Endodermal cell (in vitro differentiated cells): ENCODE results near the gene OR52A5. TPM values are rescaled to one million over a fixed set of nuclear protein-coding genes. Genes with fewer than 3 reads are reported as not detected.

Experiments
- DNase-seq: peaks from one replicate; pipeline ENCODE4 v3.0.0-alpha.2; 2017
- H3K27ac ChIP-seq: 2 replicates; pipeline ENCODE4 v1.5.1; 2013; ENCODE audit warnings: mild to moderate bottlenecking, low read depth, low read length, moderate library complexity
- H3K27me3 ChIP-seq: 2 replicates; pipeline ENCODE4 v1.6.1; 2013; ENCODE audit warnings: mild to moderate bottlenecking, low read length, moderate library complexity; ENCODE audit not compliant: insufficient read depth, control insufficient read depth, poor library complexity, severe bottlenecking
- H3K36me3 ChIP-seq: 2 replicates; pipeline ENCODE4 v1.7.0; 2013; ENCODE audit warnings: mild to moderate bottlenecking, low read length, moderate library complexity; ENCODE audit not compliant: control insufficient read depth, insufficient read depth
- H3K4me1 ChIP-seq: one replicate; pipeline ENCODE4 v1.7.0; 2013; ENCODE audit warnings: low read length; ENCODE audit not compliant: control insufficient read depth, insufficient read depth
- H3K4me3 ChIP-seq: 2 replicates; pipeline ENCODE4 v1.5.1; 2013; ENCODE audit warnings: mild to moderate bottlenecking, low read length, moderate library complexity
- H3K9ac ChIP-seq: 2 replicates; pipeline ENCODE4 v1.6.1; 2013; ENCODE audit warnings: mild to moderate bottlenecking, low read length, moderate library complexity; ENCODE audit not compliant: poor library complexity, severe bottlenecking; ENCODE audit errors: extremely low read depth
- H3K9me3 ChIP-seq: 2 replicates; pipeline ENCODE4 v1.6.1; 2013; ENCODE audit warnings: mild to moderate bottlenecking, low read length, moderate library complexity; ENCODE audit not compliant: control insufficient read depth
- H3K27ac Mint-ChIP-seq: 2 replicates; pipeline ENCODE4 v1.8.0; 2020; ENCODE audit warnings: mixed read lengths
- H3K27me3 Mint-ChIP-seq: 2 replicates; pipeline ENCODE4 v1.8.0; 2021; ENCODE audit warnings: mild to moderate bottlenecking, mixed read lengths; ENCODE audit not compliant: insufficient read depth
- H3K36me3 Mint-ChIP-seq: 2 replicates; pipeline ENCODE4 v1.8.0; 2020; ENCODE audit warnings: low read depth, mixed read lengths
- H3K4me1 Mint-ChIP-seq: 2 replicates; pipeline ENCODE4 v1.8.0; 2020; ENCODE audit warnings: mixed read lengths
- H3K4me3 Mint-ChIP-seq: 2 replicates; pipeline ENCODE4 v1.8.0; 2020; ENCODE audit warnings: mild to moderate bottlenecking, moderate library complexity, mixed read lengths
- H3K9me3 Mint-ChIP-seq: 2 replicates; pipeline ENCODE4 v1.8.0; 2020; ENCODE audit warnings: mild to moderate bottlenecking, mixed read lengths
- CTCF ChIP-seq: fragments of 200-600 bp; sonication (generic); conservative IDR thresholded peaks from 2 replicates; pipeline ENCODE4 v1.5.0; 2021; ENCODE audit warnings: antibody characterized with exemption, mild to moderate bottlenecking
- WGBS, 2 experiments: methylation state at CpG; one replicate each; pipeline versions ENCODE4 v1.1.5 to v1.1.7; 2013; ENCODE audit warnings: missing lambda C conversion rate in 2 of 2, mixed read lengths in 1 of 2; ENCODE audit not compliant: insufficient coverage in 1 of 2, insufficient read length in 1 of 2; 5-methylcytosine and 5-hydroxymethylcytosine counted together
- long read RNA-seq, 4 experiments: library from polyadenylated mRNA in 2 of 4; library from RNA in 1 of 4; library from capped mRNA in 1 of 4; stranded (forward) in 3 of 4; unstranded in 1 of 4; transcript quantifications; one replicate each; pipeline ENCODE4 v2.0.0, GENCODE V29; 2020 to 2021; ENCODE audit warnings: inconsistent platforms in 1 of 4
- polyA plus RNA-seq, 2 experiments: library from polyadenylated mRNA; stranded (reverse); fragments of 50-300 nt; gene quantifications; one replicate each; pipeline ENCODE4 v1.2.3, GENCODE V29; 2013
- total RNA-seq, 2 donors: library from RNA; stranded (reverse); fragmentation: NEBNext Ultra II Directional in 1 of 2; extraction: Animal tissue kit (Norgen Biotek cat#: 25700) in 1 of 2; gene quantifications; 2 replicates in 1 of 2; 3 replicates in 1 of 2; pipeline ENCODE4 v1.2.1, GENCODE V29; 2021

The OR52A5 gene
- under 1 TPM; 0.13 to 0.15 TPM for total RNA-seq
- not detected for polyA plus RNA-seq (2013, experiment 1 of 2)
- polyA plus RNA-seq (2013, experiment 2 of 2): not detected
- long read RNA-seq, experiment 1: 0 reads
- long read RNA-seq, experiment 2, partial matches to known transcripts: 0 of 1 reads
- long read RNA-seq, experiment 2, other reads (novel, unspliced or antisense): 1 of 1 reads
- long read RNA-seq, experiment 3: 0 reads
- long read RNA-seq, experiment 4: 0 reads

DNA sequence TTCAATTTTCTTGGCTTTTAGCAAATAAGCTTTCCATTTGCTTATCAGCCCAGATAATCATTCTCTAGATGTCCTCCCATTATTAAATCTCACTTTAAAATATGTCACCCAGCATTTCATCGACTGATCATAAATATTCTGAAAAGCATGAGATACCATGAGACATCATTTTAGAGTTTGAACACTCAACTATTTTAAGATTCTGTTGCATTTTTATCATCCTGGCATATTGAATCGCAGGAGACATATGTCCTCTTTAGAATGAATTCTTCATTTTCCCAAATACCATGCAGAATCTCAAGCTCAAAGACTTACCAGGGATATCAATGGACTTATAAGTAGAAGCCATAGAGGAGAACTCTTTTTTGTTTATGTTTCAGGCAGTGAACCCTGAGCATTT is at the start of gene OR52A5:
TSS of gene OR52A5 (minus strand) at position 361 of the 400 bp plus-strand sequence. CDS start 5,714 bp downstream, outside the sequence.
- Histone ChIP-seq H3K4me1 (peaks cover 4% of the 10 kb centered on the region), H3K36me3 (no peaks in the 10 kb centered on the region), H3K9ac (no peak within 1 kb of the TSS), H3K27ac (no peak within 1 kb of the TSS), H3K27me3 (no peaks in the 10 kb centered on the region), H3K9me3 (no peaks in the 10 kb centered on the region), H3K4me3 (no peak within 1 kb of the TSS)
- 92 to 97% methylated on average over 2 of the region's 2 CpGs for WGBS, 2 experiments
- TF ChIP-seq CTCF: no peak
- Mint-ChIP-seq H3K27me3 (no peaks in the 10 kb centered on the region), H3K9me3 (no peaks in the 10 kb centered on the region), H3K4me1 (peaks cover 25% of the 10 kb centered on the region), H3K4me3 (no peak within 1 kb of the TSS), H3K27ac (no peak within 1 kb of the TSS), H3K36me3 (no peaks in the 10 kb centered on the region)
- DNase-seq: no peak

DNA sequence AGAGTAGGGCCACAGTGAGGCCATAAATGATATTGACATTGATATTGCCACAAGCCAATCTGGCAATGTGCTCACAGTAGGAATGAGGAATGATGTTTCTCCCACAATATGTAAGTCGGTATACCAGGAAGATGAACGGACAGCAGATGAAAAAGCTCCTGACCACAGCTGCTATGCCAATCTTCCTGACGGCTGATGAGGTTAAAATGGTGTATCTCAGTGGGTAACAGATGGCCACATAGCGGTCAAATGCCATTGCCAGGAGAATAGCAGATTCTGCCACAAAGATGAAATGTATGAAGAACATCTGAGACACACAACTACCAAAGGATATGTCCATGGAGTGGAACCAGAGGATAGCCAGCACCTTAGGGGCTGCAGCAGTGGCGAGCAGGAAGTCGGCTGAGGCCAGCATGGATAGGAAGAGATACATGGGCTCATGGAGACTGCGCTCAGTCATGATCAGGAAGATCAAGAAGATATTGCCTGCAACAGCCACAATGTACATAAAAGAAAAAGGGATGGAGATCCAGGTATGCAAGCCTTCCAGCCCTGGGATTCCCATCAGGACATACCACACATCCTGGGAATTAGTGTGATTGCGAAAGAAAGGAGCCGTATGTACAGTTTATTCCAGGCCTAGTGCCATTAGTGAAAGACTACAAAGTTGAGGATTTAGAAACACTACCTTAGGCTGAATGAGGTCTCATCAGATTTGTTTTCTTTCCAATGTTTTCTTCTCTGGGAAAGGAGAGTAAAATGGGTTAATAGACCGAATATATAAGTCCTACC is 40.1 kb upstream of the OR52A5 start:
- Histone ChIP-seq H3K4me1 (no peaks in the 10 kb centered on the region), H3K36me3 (no peaks in the 10 kb centered on the region), H3K27ac (no peak overlapping the region), H3K9me3 (no peaks in the 10 kb centered on the region), H3K27me3 (no peaks in the 10 kb centered on the region), H3K4me3 (no peak overlapping the region), H3K9ac (no peak overlapping the region)
- no peaks in the 10 kb centered on the region for H3K27me3 Mint-ChIP-seq
- no peak for DNase-seq
- TF ChIP-seq CTCF: no peak
- H3K36me3 Mint-ChIP-seq: no peaks in the 10 kb centered on the region
- 85 to 86% methylated on average over 7 to 9 of the region's 10 CpGs for WGBS, 2 experiments
- H3K4me1 Mint-ChIP-seq: peaks cover 2% of the 10 kb centered on the region
- H3K9me3 Mint-ChIP-seq: peaks cover 5% of the 10 kb centered on the region
- no peak overlapping the region for H3K4me3 Mint-ChIP-seq
- no peak overlapping the region for H3K27ac Mint-ChIP-seq

DNA sequence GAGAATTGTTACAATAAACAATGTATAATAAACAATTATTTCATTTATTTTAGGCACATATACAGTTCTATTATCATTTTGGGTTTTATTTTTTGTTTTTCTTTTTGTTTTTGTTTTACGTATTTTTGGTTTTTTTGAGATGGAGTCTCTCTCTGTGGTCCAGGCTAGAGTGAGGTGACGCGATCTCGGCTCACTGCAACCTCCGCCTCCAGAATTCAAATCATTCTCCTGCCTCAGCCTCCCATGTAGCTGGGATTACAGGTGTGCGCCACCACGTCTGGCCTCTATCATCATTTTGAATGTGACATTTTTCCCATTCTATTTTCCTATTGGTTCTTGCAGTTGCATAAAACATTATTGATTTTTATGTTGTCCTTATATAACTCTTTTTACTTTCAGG is 36.8 kb upstream of the OR52A5 start:
- H3K36me3 Mint-ChIP-seq: no peaks in the 10 kb centered on the region
- peaks cover 3% of the 10 kb centered on the region for H3K9me3 Mint-ChIP-seq
- 96 to 98% methylated on average over 6 to 7 of the region's 7 CpGs for WGBS, 2 experiments
- H3K27me3 Mint-ChIP-seq: no peaks in the 10 kb centered on the region
- Histone ChIP-seq H3K9me3 (no peaks in the 10 kb centered on the region), H3K9ac (no peak overlapping the region), H3K27ac (no peak overlapping the region), H3K4me1 (no peaks in the 10 kb centered on the region), H3K27me3 (no peaks in the 10 kb centered on the region), H3K4me3 (no peak overlapping the region), H3K36me3 (no peaks in the 10 kb centered on the region)
- H3K27ac Mint-ChIP-seq: no peak overlapping the region
- DNase-seq: no peak
- H3K4me1 Mint-ChIP-seq: no peaks in the 10 kb centered on the region
- no peak for TF ChIP-seq CTCF
- H3K4me3 Mint-ChIP-seq: no peak overlapping the region
